HG02852 (cell line): ENCODE data around the gene KRTAP5-6.
"Not testable (repeated sequence)": the region's sequence is repeated elsewhere in the genome, so short reads cannot be mapped to it uniquely, and the experiment has no call there.

Source experiments
- ATAC-seq: cut with Tn5 transposase; IDR thresholded peaks from one replicate; pipeline ENCODE4 v1.9.1; 2021; ENCODE audit warnings: mild to moderate bottlenecking, moderate library complexity; ENCODE audit not compliant: unreplicated experiment

Gene KRTAP5-6

GRCh38 chr11:1661454-1662269, 35.3 kb upstream of the KRTAP5-6 start:
- ATAC-seq = not testable (repeated sequence)

GRCh38 chr11:1662699-1663283, 34.2 kb upstream of the KRTAP5-6 start:
- ATAC-seq = not testable (repeated sequence)

GRCh38 chr11:1665313-1665712, 31.7 kb upstream of the KRTAP5-6 start:
- no peak for ATAC-seq

DNA sequence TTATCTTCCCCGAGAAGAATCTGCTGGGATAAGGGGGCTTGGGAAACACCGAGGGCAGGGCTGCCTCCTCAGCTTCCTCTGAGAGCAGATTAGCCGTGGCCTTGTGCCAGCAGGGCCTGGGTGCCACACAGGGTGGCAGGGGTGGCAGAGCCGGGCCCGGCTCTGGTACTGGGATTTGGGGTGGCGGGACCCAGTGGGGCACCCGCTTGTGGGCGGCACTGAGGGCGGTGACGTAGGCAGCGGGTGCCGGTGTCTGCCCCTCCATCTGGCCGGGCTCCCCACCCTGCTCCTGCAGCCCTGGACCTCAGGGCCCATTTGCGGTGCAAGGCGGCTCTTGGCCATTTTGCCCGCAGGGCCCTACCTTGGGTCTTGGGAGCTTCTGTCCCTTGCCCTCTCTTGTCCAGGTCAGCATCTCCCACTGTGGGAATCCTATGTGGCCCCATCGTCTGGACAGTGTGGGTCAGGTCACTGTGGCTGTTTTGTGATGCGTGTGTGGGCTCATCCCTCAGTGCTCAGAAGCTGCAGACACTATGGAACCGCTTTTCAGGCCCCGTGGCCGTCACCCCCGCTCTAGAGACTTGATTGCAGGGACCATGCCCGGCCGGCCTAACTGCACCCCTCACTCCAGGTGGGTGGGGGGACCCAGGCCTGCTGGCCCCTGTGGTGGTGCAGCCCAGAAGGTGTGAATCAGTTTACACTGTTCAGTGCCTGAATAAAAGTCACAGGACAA, 29.7 kb upstream of the KRTAP5-6 start:
- ATAC-seq = no peak

- no peak for ATAC-seq
These were observed 29.1 kb upstream of the KRTAP5-6 start for GRCh38 chr11:1667906-1668305.

DNA sequence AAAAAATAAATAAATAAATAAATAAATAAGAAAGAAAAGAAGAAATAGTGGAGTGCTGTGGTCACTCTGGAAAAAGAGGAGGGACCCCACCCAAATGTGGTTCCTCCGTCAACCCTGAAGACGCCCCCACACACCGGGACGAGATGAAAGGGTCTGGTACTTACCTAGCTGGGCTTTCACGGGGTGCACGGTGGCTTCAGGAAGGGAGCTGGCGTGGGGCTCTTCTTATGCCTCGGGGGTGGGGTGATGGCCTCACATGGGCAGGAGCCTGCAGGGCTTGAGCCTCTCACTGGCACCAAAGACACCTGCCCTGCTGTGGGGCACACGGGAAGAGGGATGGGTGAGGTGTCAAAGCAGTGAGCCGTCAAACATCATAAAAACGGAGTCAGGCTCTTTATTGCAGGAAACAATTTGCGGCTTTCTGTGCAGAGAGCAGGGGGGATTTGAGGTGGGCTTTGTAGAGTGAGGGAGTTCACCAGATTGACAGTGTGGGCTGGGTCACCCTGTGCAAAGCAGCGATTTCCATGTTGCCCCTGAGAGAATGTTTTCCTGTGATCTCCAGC, 28.0 kb upstream of the KRTAP5-6 start:
- ATAC-seq = no peak

GRCh38 chr11:1669546-1670218, 27.3 kb upstream of the KRTAP5-6 start:
- no peak for ATAC-seq

DNA sequence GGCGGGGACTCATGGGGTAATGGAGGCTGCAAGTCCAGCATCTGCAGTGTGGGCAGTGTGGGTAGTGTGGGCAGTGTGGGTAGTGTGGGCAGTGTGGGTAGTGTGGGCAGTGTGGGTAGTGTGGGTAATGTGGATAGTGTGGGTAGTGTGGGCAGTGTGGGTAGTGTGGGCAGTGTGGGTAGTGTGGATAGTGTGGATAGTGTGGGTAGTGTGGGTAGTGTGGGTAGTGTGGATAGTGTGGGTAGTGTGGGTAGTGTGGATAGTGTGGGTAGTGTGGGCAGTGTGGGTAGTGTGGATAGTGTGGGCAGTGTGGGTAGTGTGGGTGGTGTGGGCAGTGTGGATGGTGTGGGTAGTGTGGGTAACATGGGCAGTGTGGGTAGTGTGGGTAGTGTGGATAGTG, 26.5 kb upstream of the KRTAP5-6 start:
- not testable (repeated sequence) for ATAC-seq

DNA sequence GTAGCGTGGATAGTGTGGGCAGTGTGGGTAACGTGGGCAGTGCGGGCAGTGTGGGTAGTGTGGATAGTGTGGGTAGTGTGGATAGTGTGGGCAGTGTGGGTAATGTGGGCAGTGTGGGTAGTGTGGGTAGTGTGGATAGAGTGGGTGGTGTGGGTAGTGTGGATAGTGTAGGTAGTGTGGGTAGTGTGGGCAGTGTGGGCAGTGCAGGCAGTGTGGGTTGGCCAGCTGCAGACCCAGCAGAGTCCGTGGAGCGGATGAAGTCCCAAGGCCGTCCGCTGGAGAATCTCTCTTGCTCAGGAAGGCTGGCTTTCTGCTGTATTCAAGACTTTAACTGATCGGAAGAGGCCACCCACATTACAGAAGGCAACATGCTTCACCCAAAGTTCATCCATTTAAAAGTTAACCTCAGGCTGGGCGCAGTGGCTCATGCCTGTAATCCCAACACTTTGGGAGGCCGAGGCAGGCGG, 26.1 kb upstream of the KRTAP5-6 start:
- ATAC-seq = no peak

- ATAC-seq = no peak
These were observed 25.3 kb upstream of the KRTAP5-6 start for GRCh38 chr11:1671658-1672057.

DNA sequence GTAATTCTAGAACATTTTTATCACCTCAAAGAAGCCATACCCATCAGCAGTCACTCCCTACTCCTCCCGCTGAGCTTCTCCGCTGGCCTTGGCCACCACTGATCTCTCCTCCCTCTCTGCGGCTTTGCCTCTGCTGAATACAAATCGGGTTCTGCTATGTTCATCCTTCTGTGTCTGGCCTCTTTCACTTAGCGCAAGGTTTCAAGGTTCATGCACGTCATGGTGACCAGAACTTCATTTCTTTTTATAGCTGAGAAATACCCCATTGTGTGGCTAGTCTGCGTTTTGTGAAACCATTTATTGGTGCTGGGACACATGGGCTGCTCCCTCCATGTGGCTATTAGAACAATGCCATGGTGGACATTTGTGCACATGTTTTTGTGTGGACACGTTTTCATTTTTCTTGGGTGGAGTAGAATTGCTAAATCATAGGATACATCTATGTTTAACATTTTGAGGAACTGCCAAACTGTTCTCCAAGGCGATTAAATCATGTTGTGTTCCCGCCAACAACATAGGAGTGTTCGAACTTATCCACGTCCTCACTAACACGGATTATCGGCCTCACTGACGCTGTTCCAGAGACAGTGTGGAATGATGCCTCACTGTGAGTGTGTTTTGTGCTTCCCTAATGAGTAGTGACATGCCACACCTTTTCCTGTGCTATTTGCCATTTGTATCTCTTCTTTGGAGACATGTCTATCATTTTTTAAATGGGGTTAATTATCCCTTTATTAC, 24.2 kb upstream of the KRTAP5-6 start:
- no peak for ATAC-seq

DNA sequence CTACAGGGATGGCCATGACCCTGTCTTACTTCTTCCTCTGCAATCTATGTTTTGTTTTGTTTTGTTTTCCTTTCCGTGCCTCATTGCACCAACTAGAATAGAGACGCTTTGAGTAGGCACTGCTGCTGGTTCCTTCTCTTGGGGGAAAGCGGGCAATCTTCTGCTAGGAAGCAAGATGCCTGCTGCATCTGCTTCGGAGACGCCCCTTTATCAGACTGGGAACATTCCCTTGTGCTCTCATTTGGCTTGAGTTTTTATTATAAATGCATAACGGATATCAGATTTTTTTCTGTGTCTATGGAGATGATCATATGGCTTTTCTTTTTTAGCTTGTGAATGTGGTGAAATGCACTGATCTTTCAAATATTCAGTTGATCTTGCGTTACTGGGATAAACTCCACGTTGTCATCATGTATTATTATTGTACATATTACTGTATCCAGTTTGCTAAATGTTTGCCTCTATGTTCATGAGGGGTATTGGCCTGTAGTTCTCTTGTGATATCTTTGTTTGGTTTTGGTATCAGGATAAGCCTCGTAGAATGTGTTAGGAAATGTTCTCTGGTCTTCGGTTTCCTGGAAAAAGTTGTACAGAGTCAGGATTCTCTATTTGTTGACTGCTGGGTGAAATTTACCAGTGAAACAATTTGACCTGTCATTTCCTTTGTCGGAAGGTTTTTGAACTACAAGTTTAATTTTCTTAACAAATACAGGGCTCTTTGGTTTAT, 23.4 kb upstream of the KRTAP5-6 start:
- no peak for ATAC-seq

- no peak for ATAC-seq
These were observed 22.5 kb upstream of the KRTAP5-6 start for GRCh38 chr11:1674173-1675131.

DNA sequence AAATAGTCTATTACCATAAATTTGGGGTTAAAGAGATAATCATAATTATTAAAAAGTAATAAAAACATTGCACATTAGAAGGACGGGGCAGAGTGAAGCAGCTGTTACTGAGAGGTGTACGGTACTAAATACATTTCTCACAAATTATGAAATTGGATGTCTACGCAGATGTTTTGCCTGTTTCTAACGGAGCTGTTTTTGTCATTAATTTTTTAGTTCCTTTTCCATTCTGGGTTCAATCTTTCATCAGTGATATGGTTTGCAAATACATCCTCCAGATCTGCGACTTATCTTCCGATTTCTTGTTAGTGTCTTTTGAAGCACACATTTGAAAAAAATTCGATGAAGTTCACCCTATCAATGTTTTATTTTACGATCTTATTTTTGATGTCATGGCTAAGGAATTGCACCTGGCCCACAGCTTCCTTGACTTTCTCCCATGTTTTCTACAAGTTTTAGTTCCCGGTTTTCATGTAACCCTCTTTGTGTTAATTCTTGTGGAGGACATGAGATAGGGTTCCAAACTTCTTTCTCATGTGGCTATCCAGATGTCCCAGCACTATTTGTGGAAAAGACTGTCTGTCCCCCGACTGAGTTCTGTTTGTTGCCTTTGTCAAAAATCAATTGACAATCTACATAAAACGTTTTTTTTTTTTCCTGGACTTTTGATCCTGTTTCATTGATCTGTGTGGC, 21.3 kb upstream of the KRTAP5-6 start:
- ATAC-seq = no peak

DNA sequence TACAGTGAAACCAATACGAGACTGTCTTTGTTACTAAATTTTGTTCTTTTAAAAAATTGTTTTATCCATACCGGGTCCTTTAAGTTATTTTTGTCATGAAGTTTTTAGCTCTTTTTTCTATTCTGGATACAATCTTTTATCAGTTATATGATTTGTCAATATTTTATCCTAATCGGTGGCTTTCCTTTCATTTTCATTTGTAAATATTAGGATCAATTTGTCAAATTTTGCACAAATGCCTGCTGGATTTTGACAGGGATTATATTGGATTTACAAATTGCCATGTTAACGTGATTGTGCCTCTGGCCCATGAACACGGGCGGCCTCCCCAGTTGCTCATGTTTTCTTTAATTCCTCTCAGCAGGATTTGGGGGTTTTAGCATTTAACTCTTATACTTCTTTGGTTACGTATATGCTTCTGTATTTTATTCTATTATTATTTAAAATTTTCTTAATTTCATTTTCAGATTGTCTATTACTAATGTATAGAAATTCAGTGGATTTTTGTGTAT, 20.7 kb upstream of the KRTAP5-6 start:
- no peak for ATAC-seq

DNA sequence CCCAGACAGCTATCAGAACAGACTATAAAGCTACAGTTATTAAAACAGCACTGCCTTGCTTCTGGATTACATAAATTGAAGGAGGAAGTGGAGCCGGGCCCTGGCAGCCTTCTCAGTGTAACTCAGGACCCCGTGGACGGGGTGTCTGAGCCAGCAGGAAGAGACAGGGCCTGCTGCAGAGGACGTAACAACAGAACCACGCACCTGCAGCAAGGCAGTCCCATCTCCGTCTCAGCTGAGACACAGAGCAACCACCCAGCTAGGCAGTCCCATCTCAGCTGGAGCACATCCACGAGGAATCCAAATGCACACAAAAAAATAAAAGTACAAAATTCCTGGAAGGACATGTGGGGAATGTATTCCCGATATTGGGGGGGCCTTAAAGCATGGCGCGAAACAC, 17.1 kb upstream of the KRTAP5-6 start:
- ATAC-seq = no peak

DNA sequence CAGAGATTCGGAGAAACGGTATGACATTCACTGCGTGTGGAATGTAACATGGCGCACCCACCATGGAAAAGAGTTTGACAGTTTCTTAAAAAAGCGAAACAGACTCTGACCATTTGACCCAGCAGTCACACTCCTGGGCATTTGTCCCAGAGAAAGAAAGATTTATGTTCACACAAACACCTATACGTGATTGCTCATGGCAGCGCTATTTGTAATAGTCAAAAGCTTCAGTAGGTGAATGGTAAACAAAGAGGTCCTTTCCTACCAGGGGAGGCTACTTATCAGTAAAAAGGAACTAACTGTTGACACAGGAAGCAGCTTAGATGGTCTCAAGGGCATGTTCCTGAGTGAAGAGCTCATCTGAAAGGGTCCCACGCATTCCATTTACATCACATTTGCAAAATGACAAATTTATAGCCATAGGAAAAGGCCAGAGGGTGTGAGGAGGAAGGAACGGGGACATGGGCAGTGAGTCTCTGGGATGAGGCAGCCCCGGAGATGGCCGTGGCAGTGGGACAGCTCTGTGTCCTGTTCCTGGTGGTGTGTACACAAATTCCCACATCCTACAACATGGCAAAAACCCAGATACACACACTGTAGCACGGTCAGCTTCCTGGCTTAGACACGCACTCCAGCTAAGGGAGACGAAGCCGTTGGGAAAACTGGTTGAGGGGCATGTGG, 14.6 kb upstream of the KRTAP5-6 start:
- ATAC-seq = no peak
